GM18867 (cell line): Measurements from ENCODE around the gene INO80C.

ENCODE experiments used
- ATAC-seq: cut with Tn5 transposase; IDR thresholded peaks from one replicate; pipeline ENCODE4 v1.9.1; 2021; ENCODE audit warnings: mild to moderate bottlenecking, moderate library complexity; ENCODE audit not compliant: unreplicated experiment

Gene INO80C

DNA sequence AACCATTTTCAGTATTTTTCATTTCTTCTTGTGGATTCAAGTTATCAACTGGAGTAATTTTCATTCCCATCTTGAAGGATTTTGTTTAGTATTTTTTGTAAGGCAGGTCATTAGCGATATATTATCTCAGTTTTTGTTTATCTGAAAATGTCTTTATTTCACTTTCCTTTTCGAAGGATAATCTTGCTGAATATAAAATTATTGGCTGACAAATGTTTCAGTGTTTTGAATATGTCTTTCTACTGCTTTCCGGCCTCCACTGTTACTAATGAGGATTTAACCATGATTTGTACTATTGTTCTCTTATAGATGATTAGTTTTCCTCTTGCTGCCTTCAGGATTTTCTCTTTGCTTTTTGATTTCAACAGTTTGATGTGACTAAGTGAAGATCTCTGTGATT lies 62.4 kb downstream of the INO80C start:
- no peak for ATAC-seq

DNA sequence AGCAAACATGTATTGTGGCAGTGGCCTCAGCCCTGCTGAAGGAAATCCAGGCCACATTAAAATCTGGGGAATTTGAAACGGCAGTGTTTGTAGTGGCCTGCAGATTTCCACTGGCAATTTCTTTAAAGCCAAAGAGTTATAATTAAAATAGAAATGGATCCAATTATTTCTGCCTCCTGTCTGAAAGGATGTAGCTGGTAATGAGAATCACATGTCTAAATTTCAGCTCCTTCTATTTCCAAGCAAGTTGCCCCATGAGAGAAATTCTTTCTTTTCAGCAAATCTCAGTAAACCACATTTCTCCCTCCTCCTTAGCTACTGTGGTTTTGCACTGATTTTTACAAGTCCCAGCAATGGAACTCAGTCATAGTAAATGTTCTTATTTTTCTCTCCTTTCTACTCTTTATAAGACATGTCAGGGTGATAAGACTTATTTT lies 65.2 kb downstream of the INO80C start:
- ATAC-seq = no peak

DNA sequence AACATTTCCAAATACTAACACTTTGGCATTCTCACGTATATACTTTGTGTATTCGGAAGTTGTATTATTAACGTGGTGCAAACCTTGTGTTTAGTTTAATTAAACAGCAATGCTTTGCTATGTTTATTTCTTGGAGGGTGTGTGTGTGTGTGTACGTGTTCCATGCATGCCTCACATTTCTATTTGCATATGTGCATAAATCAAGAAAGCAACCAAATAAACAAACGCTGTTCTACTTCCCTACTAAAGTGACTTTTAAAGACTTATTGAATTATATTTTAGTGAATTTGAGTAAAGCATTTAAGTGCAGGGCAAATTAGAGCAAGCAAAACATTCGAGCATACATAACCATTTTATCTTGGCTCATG lies 66.4 kb downstream of the INO80C start:
- no peak for ATAC-seq

DNA sequence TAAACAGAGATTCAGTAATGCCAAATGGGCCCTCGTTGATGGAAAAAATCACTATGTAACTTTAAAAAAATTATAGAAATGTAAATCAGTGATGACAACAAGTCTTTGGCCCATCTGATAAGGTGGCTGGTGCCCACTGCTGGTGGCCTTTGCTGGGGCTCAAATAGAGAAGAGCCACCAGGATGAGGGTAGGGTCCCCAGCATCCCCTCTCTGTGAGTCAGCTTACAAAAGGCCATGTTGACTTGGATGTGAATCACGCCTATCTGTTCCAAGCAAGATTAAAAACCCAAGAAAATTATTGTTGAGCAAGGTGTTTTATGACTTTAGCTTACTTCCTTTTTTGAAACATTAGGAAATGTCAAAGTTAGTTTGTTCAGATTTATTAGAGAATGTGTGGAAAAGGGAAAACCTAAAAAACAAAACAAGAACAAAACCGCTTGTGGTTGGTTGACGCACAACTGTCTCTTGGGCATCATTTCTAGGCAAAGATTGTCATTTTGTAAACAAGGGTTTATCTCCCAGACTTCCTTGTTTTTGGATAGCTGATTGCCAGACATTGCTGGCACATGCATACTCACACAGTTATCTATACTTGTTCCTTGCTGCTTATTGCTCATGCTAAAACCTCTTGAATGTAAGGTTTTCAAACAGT lies 66.9 kb downstream of the INO80C start:
- no peak for ATAC-seq

DNA sequence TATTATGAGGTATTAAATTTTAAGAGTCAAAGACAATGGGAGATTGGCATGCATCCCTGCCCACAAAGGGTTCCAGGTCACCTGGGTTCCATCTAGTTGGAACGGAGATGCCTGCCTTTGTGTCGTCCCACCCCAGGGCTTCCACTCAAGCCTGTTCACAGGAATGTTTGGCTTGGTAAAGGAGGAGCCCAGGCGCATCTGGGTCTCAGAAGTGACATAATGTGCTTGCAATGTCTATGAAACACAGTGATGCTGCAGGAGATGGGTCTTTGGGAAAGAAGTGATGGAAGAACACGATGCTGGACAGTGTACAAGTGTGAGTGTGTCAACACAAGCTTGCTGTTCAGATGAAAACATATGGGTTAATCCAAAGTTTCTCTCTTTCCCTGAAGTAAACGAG lies 71.0 kb downstream of the INO80C start:
- ATAC-seq = no peak

DNA sequence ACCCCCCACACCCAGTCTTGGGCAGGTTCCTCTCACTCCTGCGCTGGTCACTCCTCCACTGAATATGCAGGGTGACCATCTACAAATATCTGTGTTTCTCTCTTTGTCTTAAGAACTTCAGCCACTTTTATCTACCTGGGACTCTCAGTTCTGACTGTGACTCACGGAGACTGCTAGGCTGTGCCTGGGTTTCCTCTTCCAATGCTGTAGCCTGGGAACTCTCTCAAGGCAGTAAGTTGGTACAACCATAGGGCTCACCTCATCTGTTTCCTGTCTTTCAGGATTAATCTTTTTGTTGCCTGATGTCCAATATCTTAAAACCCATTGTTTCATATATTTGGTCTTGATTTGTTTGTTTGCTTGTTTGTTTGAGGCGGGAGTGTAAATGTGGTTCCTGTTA lies 73.4 kb downstream of the INO80C start:
- ATAC-seq = no peak

DNA sequence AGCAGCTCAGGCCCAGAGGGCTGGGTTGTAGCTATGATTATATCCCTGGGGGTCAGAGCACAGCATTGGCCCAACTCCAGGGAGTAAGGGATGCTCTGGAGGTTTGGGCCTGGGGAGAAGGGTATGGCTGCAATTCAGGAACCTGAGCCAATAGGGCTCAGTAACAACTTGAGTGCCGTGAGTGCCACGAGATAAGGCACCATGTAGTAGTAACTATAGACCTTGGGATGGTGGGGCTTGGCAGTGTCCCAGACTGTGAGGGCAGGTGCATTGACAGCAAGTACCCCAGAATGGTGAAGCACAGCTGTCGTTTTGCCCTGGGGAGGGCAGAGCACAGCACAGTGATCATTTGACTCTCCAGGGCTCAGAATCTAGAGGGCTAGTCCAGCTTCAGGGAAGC lies 75.5 kb downstream of the INO80C start:
- ATAC-seq = no peak

DNA sequence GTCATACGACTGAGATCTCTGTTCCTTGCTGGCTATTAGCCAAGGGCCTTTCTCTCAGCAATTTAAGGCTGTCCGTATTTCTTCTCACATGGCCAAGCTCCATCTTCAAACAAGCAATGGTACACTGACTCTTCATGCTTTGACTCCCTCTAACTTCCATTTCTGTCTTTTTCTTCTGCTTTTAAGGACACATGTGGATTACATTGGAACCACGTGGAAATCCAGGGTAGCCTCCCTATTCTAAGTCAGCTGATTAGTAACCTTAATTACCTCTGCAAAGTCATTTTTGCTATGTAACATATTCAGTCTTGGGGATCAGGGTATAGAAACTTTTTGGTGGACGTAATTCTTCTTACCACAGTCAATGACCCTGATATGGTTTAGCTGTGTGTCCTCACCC lies 79.2 kb downstream of the INO80C start:
- no peak for ATAC-seq
